ENCODE measurements around the gene UBE2V1. TPM values are rescaled to one million over a fixed set of nuclear protein-coding genes. Genes with fewer than 3 reads are reported as not detected.

Gene UBE2V1
- total and polyA plus RNA-seq, 2 donors (not counting 3 experiments of a cell fraction or from before 2014, with no cell fraction given) = 145 to 156 TPM

GRCh38 chr20:50118203-50118602 is 5.3 kb upstream of the UBE2V1 start:
- no peak overlapping the region for H3K4me2 ChIP-seq (ENCODE audit: insufficient read depth, low read length)
- no peaks in the 10 kb centered on the region for H3K9me3 ChIP-seq (replicated peaks; ENCODE audit: control insufficient read depth, insufficient read depth, low read length)
- peaks cover 20% of the 10 kb centered on the region for H3K4me1 ChIP-seq (ENCODE audit: control insufficient read depth, extremely low read depth, insufficient read depth, low read length)
- FAIRE-seq = no peak
- dilution Hi-C loops (cut with MboI; ENCODE audit: extremely low pct_ligation_motif_present, low sequenced_read_pairs) (no loop called here), intact Hi-C loops (cut with micrococcal nuclease) (no loop called here)
- ChIA-PET CTCF (interaction anchor here (0.8 to 10.7 kb wide), 7 partner anchors 15 to 139 kb away, joined by 3 to 309 read pairs (median 3); no protein-coding TSS in a partner anchor), POLR2A (no interaction called here)
- no peak overlapping the region for H3K4me3 ChIP-seq (replicated peaks in 1 of 3; ENCODE audit: insufficient read depth in 1 of 3, low read depth in 1 of 3, low read length in 3 of 3)
- H3K27me3 ChIP-seq (ENCODE audit: control insufficient read depth in 2 of 2, insufficient read depth in 2 of 2, low read length in 2 of 2) = no peaks in the 10 kb centered on the region
- DNase-seq (ENCODE audit: low read depth, low spot score) = no peak
- no peaks in the 10 kb centered on the region for H3K9me1 ChIP-seq (replicated peaks; ENCODE audit: control insufficient read depth, extremely low read depth, insufficient read depth, low read length)
- H3K27ac ChIP-seq (ENCODE audit: insufficient read depth, low read depth, low read length) = no peak overlapping the region
- no peaks in the 10 kb centered on the region for H3K79me2 ChIP-seq (ENCODE audit: control insufficient read depth, insufficient read depth, low read length)
- no peak for TF ChIP-seq POLR2AphosphoS5 (IDR thresholded peaks at IDR 0.05; ENCODE audit: insufficient read depth, low read depth, low read length)
- TF ChIP-seq EZH2 (IDR thresholded peaks at IDR 0.05; ENCODE audit: borderline replicate concordance, low read depth, low read length, severe bottlenecking) = no peak
- TF ChIP-seq GATA2 (IDR thresholded peaks at IDR 0.05; ENCODE audit: insufficient read depth, insufficient read length, low read depth, low read length) = no peak
- no peak for TF ChIP-seq MAX (IDR thresholded peaks at IDR 0.05; ENCODE audit: insufficient read depth, insufficient read length)
- no peak for TF ChIP-seq POLR2A (IDR thresholded peaks at IDR 0.05; ENCODE audit: low read depth, low read length)
- no peak for TF ChIP-seq FOS (IDR thresholded peaks at IDR 0.05; ENCODE audit: borderline replicate concordance, insufficient read depth, low read length)
- TF ChIP-seq MYC (IDR thresholded peaks at IDR 0.05; ENCODE audit: low read depth, low read length) = no peak
- no peak for TF ChIP-seq CTCF (IDR thresholded peaks at IDR 0.05; ENCODE audit: extremely low read depth in 1 of 2, insufficient read depth in 1 of 2, low read depth in 1 of 2, low read length in 2 of 2)
- no peak for TF ChIP-seq JUN (IDR thresholded peaks at IDR 0.05; ENCODE audit: borderline replicate concordance, insufficient read depth, insufficient read length, low read depth)
- no peaks in the 10 kb centered on the region for H3K36me3 ChIP-seq (ENCODE audit: control insufficient read depth in 2 of 2, extremely low read depth in 1 of 2, insufficient read depth in 2 of 2, low read length in 2 of 2)
- no peak overlapping the region for H2AFZ ChIP-seq (ENCODE audit: low read depth, low read length)
- BruUV-seq (replicated peaks) = no TSS peak
- no peaks in the 10 kb centered on the region for H4K20me1 ChIP-seq (replicated peaks; ENCODE audit: control insufficient read depth, extremely low read depth, insufficient read depth, low read length)
- no peak overlapping the region for H3K9ac ChIP-seq (replicated peaks; ENCODE audit: extremely low read depth, insufficient read depth, low read length)

All from endothelial cell of umbilical vein (primary cell).